Activated T-cell treated with anti-CD3 and anti-CD28 coated beads for 1 hour (primary cell): ENCODE results near the gene DOCK1.

ENCODE experiments used
- DNase-seq: peaks from one replicate; pipeline ENCODE4 v3.0.0-alpha.2; 2020; ENCODE audit warnings: low read depth

DOCK1 gene

GRCh38 chr10:127400216-127400615, 495.0 kb downstream of the DOCK1 start:
- no peak for DNase-seq

- DNase-seq = no peak
These were observed 497.6 kb downstream of the DOCK1 start for GRCh38 chr10:127402596-127403409.

GRCh38 chr10:127405221-127405620, 500.0 kb downstream of the DOCK1 start:
- DNase-seq = no peak

GRCh38 chr10:127406018-127406550, 500.9 kb downstream of the DOCK1 start:
- no peak for DNase-seq

- DNase-seq = no peak
These were observed 502.3 kb downstream of the DOCK1 start for GRCh38 chr10:127407551-127407950.

GRCh38 chr10:127408112-127408710, 503.0 kb downstream of the DOCK1 start:
- DNase-seq = no peak

GRCh38 chr10:127408733-127409132, 503.5 kb downstream of the DOCK1 start:
- DNase-seq = no peak

- no peak for DNase-seq
These were observed 504.8 kb downstream of the DOCK1 start for GRCh38 chr10:127410030-127410429.

GRCh38 chr10:127411062-127411461, 505.8 kb downstream of the DOCK1 start:
- no peak for DNase-seq

- no peak for DNase-seq
These were observed 508.1 kb downstream of the DOCK1 start for GRCh38 chr10:127413326-127413725.

- DNase-seq = no peak
These were observed 508.8 kb downstream of the DOCK1 start for GRCh38 chr10:127414024-127414423.

GRCh38 chr10:127415116-127415515, 509.9 kb downstream of the DOCK1 start:
- no peak for DNase-seq

- no peak for DNase-seq
These were observed 510.8 kb downstream of the DOCK1 start for GRCh38 chr10:127415901-127416581.

- DNase-seq = no peak
These were observed 511.8 kb downstream of the DOCK1 start for GRCh38 chr10:127417031-127417430.

- no peak for DNase-seq
These were observed 512.6 kb downstream of the DOCK1 start for GRCh38 chr10:127417686-127418401.

GRCh38 chr10:127418536-127419168, 513.4 kb downstream of the DOCK1 start:
- no peak for DNase-seq

- no peak for DNase-seq
These were observed 515.0 kb downstream of the DOCK1 start for GRCh38 chr10:127420138-127420684.

- no peak for DNase-seq
These were observed 518.1 kb downstream of the DOCK1 start for GRCh38 chr10:127423218-127423915.

- DNase-seq = no peak
These were observed 519.5 kb downstream of the DOCK1 start for GRCh38 chr10:127424594-127425264.

- DNase-seq = no peak
These were observed 521.5 kb downstream of the DOCK1 start for GRCh38 chr10:127426746-127427145.
